ENCODE measurements around the gene HIGD2A.

Gene HIGD2A

DNA sequence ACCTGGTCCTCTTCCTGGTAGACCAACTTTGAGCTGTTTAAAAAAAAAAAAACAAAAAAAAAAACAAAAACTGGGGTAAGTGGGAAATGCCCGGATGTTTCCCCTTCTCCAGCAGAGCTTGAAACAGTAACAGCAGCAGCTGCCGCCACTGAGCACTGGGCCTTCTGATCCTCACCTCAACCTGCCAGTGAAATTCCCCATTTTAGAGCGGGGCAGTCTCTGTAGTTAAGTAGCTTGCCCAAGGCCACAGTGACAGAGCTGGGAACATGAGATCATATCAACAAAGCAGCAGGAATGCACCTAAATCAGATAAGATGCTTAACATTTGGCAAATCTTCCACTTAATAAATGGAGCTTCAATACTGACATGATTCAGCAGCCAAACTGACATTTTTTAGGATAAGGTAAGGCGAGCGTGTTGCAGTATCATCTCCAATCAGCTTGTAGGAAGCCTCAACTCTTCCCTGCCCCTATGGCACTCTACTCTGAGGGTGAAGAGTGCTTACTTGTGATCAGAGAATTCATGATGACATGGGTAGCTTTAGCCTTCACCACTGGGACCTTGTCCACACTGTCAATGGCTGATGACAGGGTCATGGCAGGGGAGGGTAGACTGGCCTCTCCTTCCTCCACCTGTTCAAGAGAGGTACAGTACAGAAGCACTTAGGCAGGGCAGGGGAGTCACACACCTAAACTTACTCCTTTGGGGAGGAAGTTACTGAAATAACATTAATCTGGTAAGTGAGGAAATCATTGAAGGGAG is 36.3 kb upstream of the HIGD2A start:
- no peak for DNase-seq (ENCODE audit: low spot score)
- TF ChIP-seq, protein P1, sequence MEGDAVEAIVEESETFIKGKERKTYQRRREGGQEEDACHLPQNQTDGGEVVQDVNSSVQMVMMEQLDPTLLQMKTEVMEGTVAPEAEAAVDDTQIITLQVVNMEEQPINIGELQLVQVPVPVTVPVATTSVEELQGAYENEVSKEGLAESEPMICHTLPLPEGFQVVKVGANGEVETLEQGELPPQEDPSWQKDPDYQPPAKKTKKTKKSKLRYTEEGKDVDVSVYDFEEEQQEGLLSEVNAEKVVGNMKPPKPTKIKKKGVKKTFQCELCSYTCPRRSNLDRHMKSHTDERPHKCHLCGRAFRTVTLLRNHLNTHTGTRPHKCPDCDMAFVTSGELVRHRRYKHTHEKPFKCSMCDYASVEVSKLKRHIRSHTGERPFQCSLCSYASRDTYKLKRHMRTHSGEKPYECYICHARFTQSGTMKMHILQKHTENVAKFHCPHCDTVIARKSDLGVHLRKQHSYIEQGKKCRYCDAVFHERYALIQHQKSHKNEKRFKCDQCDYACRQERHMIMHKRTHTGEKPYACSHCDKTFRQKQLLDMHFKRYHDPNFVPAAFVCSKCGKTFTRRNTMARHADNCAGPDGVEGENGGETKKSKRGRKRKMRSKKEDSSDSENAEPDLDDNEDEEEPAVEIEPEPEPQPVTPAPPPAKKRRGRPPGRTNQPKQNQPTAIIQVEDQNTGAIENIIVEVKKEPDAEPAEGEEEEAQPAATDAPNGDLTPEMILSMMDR (IDR thresholded peaks at IDR 0.05; ENCODE audit: extremely low read depth, missing control alignments) = no peak

DNA sequence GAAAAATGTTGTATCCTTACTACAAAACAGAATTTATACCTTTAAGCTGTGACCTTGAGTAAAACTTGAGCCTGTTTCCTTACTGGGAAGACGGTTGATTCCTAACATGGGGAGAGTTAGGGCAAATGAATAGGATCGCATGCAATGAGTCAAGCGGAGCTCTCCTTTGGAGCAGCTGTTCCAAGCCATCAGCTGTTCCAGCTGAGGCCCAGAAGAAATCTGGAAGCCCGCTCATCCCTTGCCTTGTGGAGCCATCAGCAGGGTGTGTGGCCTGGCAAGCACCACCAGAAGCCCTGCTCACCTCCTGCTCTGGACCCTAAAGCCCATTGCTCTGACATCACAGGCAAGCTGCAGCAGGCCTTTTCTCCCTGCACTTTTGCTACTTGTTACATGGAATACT is 35.0 kb upstream of the HIGD2A start:
- TF ChIP-seq, protein P1 (IDR thresholded peaks at IDR 0.05; ENCODE audit: extremely low read depth, missing control alignments) = no peak
- DNase-seq (ENCODE audit: low spot score) = no peak

DNA sequence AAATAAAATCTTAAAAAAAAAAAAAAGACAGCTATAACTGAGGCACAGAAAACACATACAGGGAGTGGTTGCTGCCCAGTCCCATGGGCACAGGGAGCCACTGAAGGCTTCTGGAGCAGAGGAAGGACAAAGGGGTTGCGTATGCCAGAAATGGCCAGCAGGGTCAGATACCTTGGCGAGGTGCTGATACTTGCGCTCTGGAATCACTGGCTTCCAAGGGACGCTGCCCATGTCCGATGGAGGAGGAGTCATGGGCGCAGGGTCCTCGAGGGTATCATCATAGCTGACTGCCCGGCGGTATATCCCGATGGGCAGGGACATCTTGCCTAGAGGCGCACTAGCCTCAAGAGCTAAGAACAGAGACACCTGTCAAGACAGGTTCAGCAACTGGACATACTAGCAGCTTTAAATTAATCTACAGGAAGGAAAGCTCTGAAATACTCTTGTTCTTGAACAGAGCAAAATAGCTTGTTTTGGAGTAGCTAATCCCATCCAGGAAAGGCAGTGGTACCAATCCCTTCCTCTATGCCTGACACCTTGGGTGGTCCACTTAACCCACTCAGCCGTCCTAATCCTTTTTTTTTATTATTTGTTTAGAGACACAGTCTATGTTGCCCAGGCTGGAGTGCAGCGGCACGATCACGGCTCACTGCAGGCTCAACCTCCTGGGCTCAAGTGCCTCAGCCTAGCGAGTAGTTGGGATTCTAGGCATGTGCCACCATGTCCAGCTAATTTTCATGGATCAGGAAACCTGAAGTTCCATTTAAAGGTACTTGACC is 33.0 kb upstream of the HIGD2A start:
- DNase-seq (ENCODE audit: low spot score) = no peak
- TF ChIP-seq, protein P1 (IDR thresholded peaks at IDR 0.05; ENCODE audit: extremely low read depth, missing control alignments) = no peak

DNA sequence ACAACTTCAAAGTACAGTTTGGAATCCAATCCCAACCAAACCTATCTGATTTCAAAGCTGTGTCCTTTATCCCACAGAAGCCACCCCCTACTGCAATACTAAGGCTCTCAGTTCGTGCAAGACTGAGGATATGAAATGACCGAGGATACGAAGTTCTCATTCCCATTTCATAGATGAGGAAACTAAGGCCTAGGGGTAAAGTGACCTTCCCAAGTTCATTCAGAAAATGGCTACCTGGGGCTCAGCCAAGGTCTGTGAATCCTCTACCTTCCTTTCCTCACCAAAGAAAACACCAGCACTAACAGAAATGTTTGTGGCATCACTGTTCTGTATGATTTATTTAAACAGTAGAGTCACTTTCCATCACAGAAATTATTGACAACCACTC is 32.4 kb upstream of the HIGD2A start:
- TF ChIP-seq, protein P1 (IDR thresholded peaks at IDR 0.05; ENCODE audit: extremely low read depth, missing control alignments) = no peak
- no peak for DNase-seq (ENCODE audit: low spot score)

DNA sequence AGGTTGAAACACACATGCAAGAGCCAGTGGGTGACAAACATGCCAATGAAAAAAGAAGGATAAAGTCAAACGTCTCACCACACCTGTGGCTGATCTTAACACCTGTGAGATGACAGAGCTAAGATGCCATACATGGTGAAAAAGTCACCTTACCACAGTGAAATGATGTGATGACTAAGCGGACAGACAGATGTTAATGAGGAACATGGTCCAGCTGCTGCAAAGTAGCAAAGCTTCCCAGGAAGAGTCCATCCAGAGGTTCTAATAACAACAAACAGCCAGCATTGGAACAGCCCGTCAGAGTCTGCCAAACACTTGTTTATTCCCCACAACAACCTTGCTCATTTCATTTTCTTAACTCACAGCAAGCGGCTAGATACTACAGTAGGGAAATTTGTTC is 28.9 kb upstream of the HIGD2A start:
- TF ChIP-seq, protein P1 (IDR thresholded peaks at IDR 0.05; ENCODE audit: extremely low read depth, missing control alignments) = no peak
- no peak for DNase-seq (ENCODE audit: low spot score)

DNA sequence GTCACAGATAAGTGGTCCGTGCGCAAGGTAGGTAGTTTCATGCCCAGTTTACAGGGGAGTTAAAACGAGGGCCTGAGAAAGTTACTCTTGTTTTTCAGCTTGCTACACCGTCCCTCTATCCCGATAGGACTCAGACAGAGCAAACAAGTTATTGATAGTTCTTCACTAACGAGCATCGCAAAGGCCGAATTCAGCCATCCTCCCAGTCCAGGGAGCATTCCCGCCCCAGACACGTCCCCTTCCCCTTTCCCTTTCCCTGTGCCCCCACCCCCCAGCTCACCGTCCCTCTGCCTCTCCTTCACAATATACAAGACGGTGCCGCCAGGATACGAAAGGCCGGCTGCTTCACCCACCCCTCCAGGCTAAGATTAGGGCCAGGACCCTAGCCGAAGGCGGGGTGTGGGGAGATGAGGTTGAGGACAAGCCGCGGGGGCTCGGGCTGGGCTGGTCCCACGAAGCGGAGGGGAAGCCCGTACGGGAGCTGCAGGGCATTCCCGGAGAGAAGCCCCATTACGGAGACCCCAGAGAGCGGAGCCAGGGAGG is 27.6 kb upstream of the HIGD2A start:
- no peak for DNase-seq (ENCODE audit: low spot score)
- TF ChIP-seq, protein P1 (IDR thresholded peaks at IDR 0.05; ENCODE audit: extremely low read depth, missing control alignments) = no peak
